Muscle of leg (tissue), 11 donors: ENCODE results near the gene RAP1GAP. TPM values are rescaled to one million over a fixed set of nuclear protein-coding genes. Genes with fewer than 3 reads are reported as not detected.
"Not testable (repeated sequence)": the region's sequence is repeated elsewhere in the genome, so short reads cannot be mapped to it uniquely, and the experiment has no call there.

Experiments used
- DNase-seq: peaks from one replicate; pipeline ENCODE4 v3.0.0; 2013
- H3K27ac ChIP-seq: one replicate; pipeline ENCODE4 v1.5.1; 2013; ENCODE audit warnings: mild to moderate bottlenecking, low read length, control low read depth
- H3K27me3 ChIP-seq: one replicate; pipeline ENCODE4 v1.6.1; 2013; ENCODE audit warnings: low read length; ENCODE audit not compliant: control insufficient read depth, insufficient read depth
- H3K36me3 ChIP-seq: one replicate; pipeline ENCODE4 v1.6.1; 2013; ENCODE audit warnings: low read length; ENCODE audit not compliant: control insufficient read depth, insufficient read depth
- H3K4me1 ChIP-seq: one replicate; pipeline ENCODE4 v1.6.1; 2013; ENCODE audit warnings: low read length; ENCODE audit not compliant: control insufficient read depth, insufficient read depth
- H3K4me3 ChIP-seq: one replicate; pipeline ENCODE4 v1.5.1; 2013; ENCODE audit warnings: low read length, control low read depth
- H3K9me3 ChIP-seq: replicated peaks from 2 replicates; pipeline ENCODE4 v1.6.1; 2013; ENCODE audit warnings: low read depth, low read length; ENCODE audit not compliant: control insufficient read depth
- WGBS: methylation state at CpG from one replicate; pipeline ENCODE4 v1.1.5; 2013; ENCODE audit warnings: missing lambda C conversion rate; ENCODE audit not compliant: insufficient coverage; 5-methylcytosine and 5-hydroxymethylcytosine counted together
- polyA plus RNA-seq, 8 donors: library from polyadenylated mRNA; unstranded; fragments of 120-200 nt; gene quantifications; one replicate each; pipeline versions ENCODE4 v1.2.1 to v1.2.3, GENCODE V29; 2013; ENCODE audit warnings: inconsistent platforms in 1 of 8, low replicate concordance in 1 of 8; ENCODE audit not compliant: insufficient read length in 8 of 8, insufficient read depth in 1 of 8
- total RNA-seq: library from RNA; stranded (reverse); fragments of 120-200 nt; gene quantifications from one replicate; pipeline ENCODE4 v1.2.4, GENCODE V29; 2013

The RAP1GAP gene
- total and polyA plus RNA-seq, 9 donors, result 0.62 to 4.9 (median 1.8) TPM

DNA sequence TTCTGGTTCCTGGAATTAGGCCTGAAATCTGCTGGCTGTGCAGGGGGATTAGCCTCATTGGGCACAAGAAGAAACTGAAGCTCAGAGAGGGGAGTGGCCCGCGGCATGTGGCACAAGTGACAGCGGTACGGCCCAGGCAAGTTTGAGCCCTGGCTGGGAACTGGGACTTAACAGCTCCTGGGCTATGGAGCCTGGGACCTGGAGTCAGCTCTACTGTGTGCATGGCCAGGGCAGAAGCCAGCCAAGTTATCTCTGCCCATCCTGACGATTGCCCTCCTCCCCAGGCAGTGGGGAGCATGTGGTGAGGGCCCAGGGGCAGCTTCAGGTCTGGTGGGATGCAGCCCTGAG lies 98.7 kb downstream of the RAP1GAP start:
- no peak overlapping the region for H3K27ac ChIP-seq
- no peak for DNase-seq
- peaks cover 3% of the 10 kb centered on the region for H3K27me3 ChIP-seq
- no peaks in the 10 kb centered on the region for H3K9me3 ChIP-seq
- no peak overlapping the region for H3K4me3 ChIP-seq
- H3K4me1 ChIP-seq, result peaks cover 38% of the 10 kb centered on the region
- 74% methylated on average over 5 of the region's 5 CpGs for WGBS
- H3K36me3 ChIP-seq, result no peaks in the 10 kb centered on the region

DNA sequence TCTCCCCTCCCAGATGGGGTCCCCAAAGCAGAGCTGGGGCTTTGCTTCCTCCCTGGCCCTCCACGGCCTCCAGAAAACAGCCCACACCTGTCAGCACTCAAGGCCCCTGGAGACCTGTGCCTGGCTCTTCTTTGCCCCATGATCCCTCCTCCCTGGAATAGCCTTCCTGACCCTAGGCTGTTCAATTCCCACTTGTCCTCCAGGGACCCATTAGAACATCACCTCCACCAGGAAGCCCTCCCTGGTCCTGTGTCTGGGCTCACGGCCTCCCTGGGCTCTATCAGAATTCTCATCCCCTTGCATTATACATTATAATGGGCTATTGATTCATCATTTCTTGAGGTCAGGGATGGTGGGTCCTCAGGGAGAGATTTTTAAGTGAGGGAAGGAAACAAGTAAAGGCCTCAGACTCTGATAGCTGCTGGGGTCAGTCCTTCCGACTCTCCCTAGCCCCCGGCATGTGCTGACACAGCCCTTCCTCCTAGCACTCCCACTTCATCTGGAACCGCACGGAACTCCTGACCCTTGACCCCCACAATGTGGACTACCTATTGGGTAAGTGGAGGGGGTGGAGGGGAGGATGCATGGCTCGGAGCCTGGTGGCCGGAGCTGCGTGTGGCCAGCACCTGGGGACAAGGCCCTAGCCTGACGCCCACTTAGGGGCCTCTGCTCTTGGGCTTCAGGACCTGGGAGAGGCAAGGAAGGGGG lies 99.2 kb downstream of the RAP1GAP start:
- H3K4me3 ChIP-seq, result no peak overlapping the region
- H3K9me3 ChIP-seq, result no peaks in the 10 kb centered on the region
- WGBS, result 78% methylated on average over 2 of the region's 10 CpGs
- H3K27me3 ChIP-seq, result peaks cover 1% of the 10 kb centered on the region
- peaks cover 39% of the 10 kb centered on the region for H3K4me1 ChIP-seq
- no peak for DNase-seq
- no peak overlapping the region for H3K27ac ChIP-seq
- no peaks in the 10 kb centered on the region for H3K36me3 ChIP-seq

DNA sequence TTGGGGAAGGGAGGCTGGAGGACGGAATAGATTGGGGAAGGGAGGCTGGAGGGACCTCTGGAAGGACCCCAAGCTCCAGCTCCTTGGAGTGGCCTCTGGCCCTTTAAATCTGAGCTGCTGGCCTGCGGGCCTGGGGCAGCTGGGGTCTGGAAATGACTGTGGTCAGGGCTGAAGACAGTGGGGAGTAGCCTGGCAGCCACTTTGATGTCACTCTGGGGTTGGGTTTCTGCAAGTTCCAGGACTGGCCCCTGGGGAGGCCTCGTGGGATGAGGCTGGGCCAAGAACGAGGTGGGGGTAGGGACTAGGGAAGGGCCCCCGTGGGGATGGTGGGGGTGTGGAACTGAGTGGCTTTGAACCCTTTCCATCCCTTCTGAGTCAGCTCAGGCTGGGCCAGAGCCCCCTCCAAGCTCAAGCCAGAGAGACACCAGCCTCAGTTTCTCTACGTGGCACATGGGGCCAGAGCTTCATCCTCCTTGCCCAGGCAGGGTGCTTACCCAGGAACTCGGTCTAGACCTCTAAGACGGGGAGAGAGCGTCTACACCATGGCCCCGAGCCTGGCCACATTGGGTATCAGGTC lies 100.3 kb downstream of the RAP1GAP start:
- H3K36me3 ChIP-seq, result no peaks in the 10 kb centered on the region
- no peaks in the 10 kb centered on the region for H3K9me3 ChIP-seq
- DNase-seq, result no peak
- H3K27me3 ChIP-seq, result no peaks in the 10 kb centered on the region
- H3K4me1 ChIP-seq, result peaks cover 29% of the 10 kb centered on the region
- no peak overlapping the region for H3K4me3 ChIP-seq
- 72% methylated on average over 8 of the region's 10 CpGs for WGBS
- no peak overlapping the region for H3K27ac ChIP-seq

DNA sequence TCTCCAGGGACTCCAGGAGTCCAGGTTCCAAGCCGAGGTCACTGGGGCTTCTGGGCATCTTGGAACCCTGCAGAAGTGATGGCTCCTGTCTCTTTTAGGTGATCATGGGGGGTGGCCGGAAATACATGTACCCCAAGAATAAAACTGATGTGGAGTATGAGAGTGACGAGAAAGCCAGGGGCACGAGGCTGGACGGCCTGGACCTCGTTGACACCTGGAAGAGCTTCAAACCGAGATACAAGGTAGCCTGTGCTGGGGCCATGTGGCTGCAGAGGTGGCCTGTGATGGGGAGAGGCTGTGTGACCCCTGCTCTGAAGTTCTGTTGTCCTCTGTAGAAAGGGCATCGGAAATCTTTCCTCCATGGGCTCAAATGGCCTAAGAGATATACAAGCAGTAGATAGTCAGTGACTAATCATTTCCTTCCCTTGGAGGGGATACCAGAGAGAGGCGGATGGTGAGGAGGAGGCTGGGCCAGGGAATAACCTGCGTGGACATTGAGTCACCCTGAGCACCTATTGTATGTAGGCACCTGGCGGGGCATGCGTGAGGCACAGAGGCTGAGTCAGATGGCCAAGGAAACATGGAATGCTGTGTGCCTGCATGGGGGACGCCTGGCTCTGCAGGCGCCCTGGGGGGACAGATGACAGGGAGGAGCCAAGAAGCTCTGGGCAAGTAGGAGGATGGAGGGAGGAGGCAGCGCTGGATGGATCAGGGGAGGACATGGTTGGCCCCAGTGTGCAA lies 101.0 kb downstream of the RAP1GAP start:
- no peak for DNase-seq
- Histone ChIP-seq H3K4me3 (no peak overlapping the region), H3K9me3 (no peaks in the 10 kb centered on the region), H3K27me3 (no peaks in the 10 kb centered on the region), H3K36me3 (no peaks in the 10 kb centered on the region), H3K27ac (no peak overlapping the region), H3K4me1 (peaks cover 28% of the 10 kb centered on the region)
- WGBS, result 78% methylated on average over 13 of the region's 15 CpGs

DNA sequence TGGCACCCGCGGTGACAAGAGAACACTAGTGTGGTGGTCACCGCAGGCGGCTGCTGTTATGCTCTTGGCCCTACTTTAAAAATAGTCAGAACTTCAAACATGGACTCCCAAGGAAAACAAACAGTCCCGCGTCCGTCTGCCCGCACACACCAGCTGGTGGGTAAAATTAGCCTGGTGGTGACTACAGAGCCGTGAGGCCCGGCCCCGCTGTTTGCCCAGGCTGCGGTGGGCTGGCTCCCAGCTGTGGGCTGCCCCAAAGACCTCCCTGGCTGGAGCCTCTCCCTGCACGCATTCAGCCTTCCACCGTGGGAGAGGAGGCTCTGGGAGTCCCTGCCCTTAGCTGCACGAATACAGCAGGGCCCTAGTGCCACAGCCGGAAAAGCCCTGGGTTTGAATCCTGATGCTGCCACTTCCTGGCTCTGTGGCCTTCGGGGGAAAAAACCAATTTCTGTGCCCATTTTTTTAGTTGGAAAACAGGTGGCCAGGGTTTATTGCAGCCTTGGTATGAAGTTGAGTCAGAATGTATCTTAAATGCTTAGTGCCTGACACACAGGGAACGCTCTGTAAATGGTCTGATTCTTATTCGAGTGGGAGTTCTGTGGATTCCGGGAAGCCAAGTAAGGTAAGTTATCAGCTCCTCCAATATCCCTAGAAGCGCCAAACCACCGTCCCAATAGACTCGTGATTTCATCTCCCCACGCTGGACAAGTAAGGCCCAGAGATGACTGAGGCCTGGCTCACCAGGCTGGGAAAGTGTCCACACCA lies 101.7 kb downstream of the RAP1GAP start:
- Histone ChIP-seq H3K4me3 (no peak overlapping the region), H3K36me3 (no peaks in the 10 kb centered on the region), H3K27ac (peak overlapping the region; percentile 29), H3K9me3 (no peaks in the 10 kb centered on the region), H3K27me3 (no peaks in the 10 kb centered on the region), H3K4me1 (peaks cover 28% of the 10 kb centered on the region)
- WGBS, result 60% methylated on average over 12 of the region's 24 CpGs
- peak; percentile 22 for DNase-seq

DNA sequence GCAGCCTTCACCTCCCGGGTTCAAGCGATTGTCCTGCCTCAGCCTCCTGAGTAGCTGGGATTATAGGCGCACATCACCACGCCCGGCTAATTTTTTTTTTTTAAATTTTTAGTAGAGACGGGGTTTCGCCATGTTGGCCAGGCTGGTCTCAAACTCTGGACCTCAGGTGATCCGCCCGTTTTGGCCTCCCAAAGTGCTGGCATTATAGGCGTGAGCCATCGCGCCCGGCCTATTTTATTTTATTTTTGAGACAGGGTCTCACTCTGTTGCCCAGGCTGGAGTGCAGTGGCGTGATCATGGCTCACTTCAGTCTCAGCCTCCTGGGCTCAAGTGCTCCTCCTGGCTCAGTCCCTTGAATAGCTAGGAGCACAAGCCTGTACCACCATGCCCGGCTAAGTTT lies 102.8 kb downstream of the RAP1GAP start:
- DNase-seq, H3K27ac ChIP-seq, H3K27me3 ChIP-seq, H3K4me3 ChIP-seq, H3K36me3 ChIP-seq, H3K9me3 ChIP-seq: not testable (repeated sequence)
- 95% methylated on average over 15 of the region's 15 CpGs for WGBS
- peaks cover 28% of the 10 kb centered on the region for H3K4me1 ChIP-seq

DNA sequence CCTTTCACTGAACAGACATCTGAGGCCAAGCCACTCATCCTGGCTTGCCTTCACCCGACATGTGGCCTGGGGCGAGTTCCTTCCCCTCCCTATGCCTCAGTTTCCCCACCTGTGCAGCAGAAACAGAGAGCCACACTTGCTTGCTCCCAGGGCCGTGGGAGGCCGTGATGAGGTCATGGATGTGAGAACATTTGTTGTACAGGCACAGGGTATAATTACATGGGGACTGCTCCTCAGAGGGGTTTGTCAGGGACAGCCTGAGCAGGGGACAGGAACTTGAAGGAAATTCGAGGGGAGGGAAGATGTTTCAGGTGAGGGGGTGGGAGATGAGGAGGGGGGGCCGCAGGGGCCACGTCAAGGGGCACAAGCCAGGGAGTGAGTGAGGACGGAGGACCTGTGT lies 103.9 kb downstream of the RAP1GAP start:
- H3K36me3 ChIP-seq, result no peaks in the 10 kb centered on the region
- peaks cover 28% of the 10 kb centered on the region for H3K4me1 ChIP-seq
- no peak for DNase-seq
- 0% methylated on average over 2 of the region's 8 CpGs for WGBS
- H3K4me3 ChIP-seq, result no peak overlapping the region
- peaks cover 5% of the 10 kb centered on the region for H3K27me3 ChIP-seq
- no peak overlapping the region for H3K27ac ChIP-seq
- H3K9me3 ChIP-seq, result no peaks in the 10 kb centered on the region

DNA sequence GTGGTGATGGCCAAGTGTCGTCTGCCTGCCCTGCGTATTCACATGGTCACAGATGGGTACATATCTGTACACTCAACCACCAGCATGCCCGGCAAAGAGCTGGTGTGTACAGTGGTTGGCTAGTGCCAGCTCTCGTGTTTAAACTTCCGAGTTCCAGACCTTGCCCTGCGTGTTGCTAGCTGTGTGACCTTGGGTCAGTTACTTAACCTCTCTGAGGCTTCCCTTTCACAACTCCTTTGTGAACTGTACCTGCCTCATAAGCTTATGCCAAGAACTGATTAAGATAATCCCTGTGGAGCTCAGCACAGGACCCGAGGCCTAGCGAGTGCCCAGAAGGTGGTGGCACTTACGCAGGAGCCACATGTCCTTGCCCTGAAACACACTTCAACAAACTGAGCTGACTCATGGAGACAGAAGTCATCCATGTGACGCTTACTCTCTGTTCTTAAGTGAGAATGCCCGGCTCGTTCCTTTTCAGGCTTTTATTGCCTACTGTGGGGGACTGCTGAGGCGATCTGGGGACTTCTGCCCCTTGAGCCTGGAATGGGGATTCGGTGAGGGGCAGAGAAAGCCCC lies 104.5 kb downstream of the RAP1GAP start:
- H3K4me1 ChIP-seq, result peaks cover 26% of the 10 kb centered on the region

DNA sequence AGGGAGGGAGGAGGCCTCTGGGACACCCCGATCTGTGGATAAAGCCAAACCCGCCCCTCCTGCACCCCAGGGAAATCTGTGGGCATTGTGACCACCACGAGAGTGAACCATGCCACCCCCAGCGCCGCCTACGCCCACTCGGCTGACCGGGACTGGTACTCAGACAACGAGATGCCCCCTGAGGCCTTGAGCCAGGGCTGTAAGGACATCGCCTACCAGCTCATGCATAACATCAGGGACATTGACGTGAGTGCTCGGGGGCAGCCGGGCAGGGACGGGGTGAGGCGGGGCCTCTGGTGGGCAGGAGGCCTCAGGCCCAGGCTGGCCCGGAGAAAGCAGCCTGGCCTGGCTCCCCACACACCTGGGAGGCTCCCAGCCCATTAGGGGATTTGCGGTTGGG lies 105.2 kb downstream of the RAP1GAP start:
- Histone ChIP-seq H3K4me1 (peaks cover 24% of the 10 kb centered on the region), H3K9me3 (no peaks in the 10 kb centered on the region), H3K36me3 (no peaks in the 10 kb centered on the region), H3K27ac (no peak overlapping the region), H3K27me3 (peaks cover 6% of the 10 kb centered on the region), H3K4me3 (no peak overlapping the region)
- DNase-seq, result no peak
- 81% methylated on average over 17 of the region's 17 CpGs for WGBS

More for the DNA sequence above, 104.5 kb downstream of the RAP1GAP start:
- no peak for DNase-seq
- Histone ChIP-seq H3K27ac (no peak overlapping the region), H3K36me3 (no peaks in the 10 kb centered on the region), H3K4me3 (no peak overlapping the region), H3K9me3 (no peaks in the 10 kb centered on the region), H3K27me3 (peaks cover 5% of the 10 kb centered on the region)
- WGBS, result 68% methylated on average over 11 of the region's 14 CpGs

DNA sequence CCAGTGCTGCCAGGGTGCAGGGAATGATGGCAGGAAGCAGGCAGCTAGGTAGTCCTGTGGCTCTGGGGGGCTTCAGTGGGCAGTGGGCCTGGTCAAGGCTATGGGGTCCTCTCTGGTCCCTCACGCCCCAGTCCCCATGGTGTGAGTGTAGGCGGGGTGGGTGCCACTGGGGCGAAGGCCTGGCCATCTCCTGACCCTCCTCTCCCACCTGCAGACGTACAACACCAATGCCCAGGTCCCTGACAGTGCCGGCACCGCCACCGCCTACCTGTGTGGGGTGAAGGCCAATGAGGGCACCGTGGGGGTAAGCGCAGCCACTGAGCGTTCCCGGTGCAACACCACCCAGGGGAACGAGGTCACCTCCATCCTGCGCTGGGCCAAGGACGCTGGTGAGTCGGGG lies 106.3 kb downstream of the RAP1GAP start:
- Histone ChIP-seq H3K9me3 (no peaks in the 10 kb centered on the region), H3K4me1 (peaks cover 14% of the 10 kb centered on the region), H3K27me3 (peaks cover 12% of the 10 kb centered on the region), H3K27ac (no peak overlapping the region), H3K36me3 (no peaks in the 10 kb centered on the region), H3K4me3 (no peak overlapping the region)
- no peak for DNase-seq
- WGBS, result 95% methylated on average over 12 of the region's 15 CpGs
